Endothelial cell of umbilical vein (primary cell): ENCODE data around the gene ALDH8A1.

Experiments used
- POLR2A ChIP-seq: IDR thresholded peaks from 2 replicates; pipeline ENCODE4 v1.6.1; 2012; ENCODE audit warnings: low read depth, mild to moderate bottlenecking, control low read depth, low read length
- TF ChIP-seq, protein P1 (sequence below), 2 donors: IDR thresholded peaks; 1 replicate in 1 of 2; 2 replicates in 1 of 2; pipeline ENCODE4 v1.5.1; 2011; ENCODE audit warnings: low read length in 2 of 2, mild to moderate bottlenecking in 2 of 2, moderate library complexity in 2 of 2, control low read depth in 1 of 2, inconsistent platforms in 1 of 2, low read depth in 1 of 2; ENCODE audit not compliant: insufficient read depth in 1 of 2; ENCODE audit errors: extremely low read depth in 1 of 2

DNA sequence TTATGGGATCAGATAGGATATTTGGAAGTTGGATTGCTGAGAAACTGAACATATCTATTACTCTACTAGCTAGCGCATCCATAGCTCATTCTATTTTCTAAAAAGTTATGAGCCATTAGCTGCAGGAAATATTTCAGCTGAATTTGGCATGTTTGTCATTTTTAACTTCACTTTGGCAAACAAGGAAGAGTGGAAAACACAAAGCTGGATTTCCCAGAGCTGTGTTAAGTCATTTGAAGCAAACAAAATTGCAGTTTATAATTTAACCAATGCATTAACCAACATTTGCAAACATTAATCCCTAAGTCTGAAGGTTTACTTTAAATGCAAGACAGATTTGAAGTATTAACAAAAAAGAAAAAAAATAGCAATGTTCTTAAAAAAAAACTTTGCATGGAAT is 1.2 kb downstream of the ALDH8A1 start:
- TF ChIP-seq, protein P1, sequence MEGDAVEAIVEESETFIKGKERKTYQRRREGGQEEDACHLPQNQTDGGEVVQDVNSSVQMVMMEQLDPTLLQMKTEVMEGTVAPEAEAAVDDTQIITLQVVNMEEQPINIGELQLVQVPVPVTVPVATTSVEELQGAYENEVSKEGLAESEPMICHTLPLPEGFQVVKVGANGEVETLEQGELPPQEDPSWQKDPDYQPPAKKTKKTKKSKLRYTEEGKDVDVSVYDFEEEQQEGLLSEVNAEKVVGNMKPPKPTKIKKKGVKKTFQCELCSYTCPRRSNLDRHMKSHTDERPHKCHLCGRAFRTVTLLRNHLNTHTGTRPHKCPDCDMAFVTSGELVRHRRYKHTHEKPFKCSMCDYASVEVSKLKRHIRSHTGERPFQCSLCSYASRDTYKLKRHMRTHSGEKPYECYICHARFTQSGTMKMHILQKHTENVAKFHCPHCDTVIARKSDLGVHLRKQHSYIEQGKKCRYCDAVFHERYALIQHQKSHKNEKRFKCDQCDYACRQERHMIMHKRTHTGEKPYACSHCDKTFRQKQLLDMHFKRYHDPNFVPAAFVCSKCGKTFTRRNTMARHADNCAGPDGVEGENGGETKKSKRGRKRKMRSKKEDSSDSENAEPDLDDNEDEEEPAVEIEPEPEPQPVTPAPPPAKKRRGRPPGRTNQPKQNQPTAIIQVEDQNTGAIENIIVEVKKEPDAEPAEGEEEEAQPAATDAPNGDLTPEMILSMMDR (IDR thresholded peaks at IDR 0.05; ENCODE audit: extremely low read depth in 1 of 2, insufficient read depth in 1 of 2, low read depth in 1 of 2, low read length in 2 of 2), result no peak
- no peak for TF ChIP-seq POLR2A
